Retina (tissue), 1 donor: ENCODE data around the gene PPP1R27.

ENCODE experiments used
- DNase-seq: peaks from one replicate; pipeline ENCODE4 v3.0.0-alpha.2; 2016

PPP1R27 gene

GRCh38 chr17:81819708-81820107 is 15.1 kb downstream of the PPP1R27 start:
- no peak for DNase-seq

GRCh38 chr17:81817758-81818147 is 17.1 kb downstream of the PPP1R27 start:
- no peak for DNase-seq

- no peak for DNase-seq
These were observed 19.2 kb downstream of the PPP1R27 start for GRCh38 chr17:81815646-81815986.

GRCh38 chr17:81814748-81815645 is 19.9 kb downstream of the PPP1R27 start:
- DNase-seq, result peak; percentile 58

- DNase-seq, result no peak
These were observed 20.8 kb downstream of the PPP1R27 start for GRCh38 chr17:81813861-81814683.

- no peak for DNase-seq
These were observed 21.5 kb downstream of the PPP1R27 start for GRCh38 chr17:81813371-81813684.

GRCh38 chr17:81812571-81813370 is 22.1 kb downstream of the PPP1R27 start:
- no peak for DNase-seq

- DNase-seq, result no peak
These were observed 22.9 kb downstream of the PPP1R27 start for GRCh38 chr17:81811705-81812570.

- DNase-seq, result no peak
These were observed 23.8 kb downstream of the PPP1R27 start for GRCh38 chr17:81810892-81811704.

- DNase-seq, result no peak
These were observed 24.4 kb downstream of the PPP1R27 start for GRCh38 chr17:81810476-81810875.

GRCh38 chr17:81809556-81809998 is 25.3 kb downstream of the PPP1R27 start:
- no peak for DNase-seq

GRCh38 chr17:81808778-81809555 is 25.9 kb downstream of the PPP1R27 start:
- DNase-seq, result no peak

GRCh38 chr17:81807839-81808238 is 27.0 kb downstream of the PPP1R27 start:
- no peak for DNase-seq

GRCh38 chr17:81807210-81807719 is 27.6 kb downstream of the PPP1R27 start:
- no peak for DNase-seq

- DNase-seq, result no peak
These were observed 28.2 kb downstream of the PPP1R27 start for GRCh38 chr17:81806461-81807209.

- no peak for DNase-seq
These were observed 29.0 kb downstream of the PPP1R27 start for GRCh38 chr17:81805707-81806460.

- no peak for DNase-seq
These were observed 30.1 kb downstream of the PPP1R27 start for GRCh38 chr17:81804559-81805399.
